Endothelial cell of umbilical vein (primary cell): Measurements from ENCODE around the gene CCDC40. TPM values are rescaled to one million over a fixed set of nuclear protein-coding genes. Genes with fewer than 3 reads are reported as not detected.
A peak's percentile ranks its signal among the peaks of the same experiment; 100 is the strongest.

Experiments used
- BruUV-seq: library from RNA; stranded (reverse); fragments of 400-500 nt; replicated peaks from 2 replicates; lab custom pipeline; 2021; lab: Mats Ljungman, UMichigan
- CTCF ChIA-PET: fragments of 300-600, 350-600 bp; sonication (Branson Sonifier 250); formaldehyde crosslinking; loops from one replicate; lab custom pipeline; 2021; ENCODE audit warnings: antibody characterized with exemption, inconsistent platforms; lab: Charles Lee
- POLR2A ChIA-PET: fragments of 300-600, 350-600 bp; sonication (Branson Sonifier 250); formaldehyde crosslinking; loops from one replicate; lab custom pipeline; 2021; ENCODE audit warnings: antibody characterized with exemption, inconsistent platforms; lab: Charles Lee
- DNase-seq: peaks from one replicate; pipeline ENCODE4 v3.0.0-alpha.2; 2011; ENCODE audit warnings: low read depth, low spot score
- FAIRE-seq: peaks from 2 replicates; lab custom pipeline; 2011; peaks lifted over from hg19 to GRCh38; lab: Jason Lieb, UNC
- H2AFZ ChIP-seq: 2 replicates; pipeline ENCODE4 v1.6.0; 2012; ENCODE audit warnings: low read depth, low read length, control low read depth, inconsistent platforms
- H3K27ac ChIP-seq: 2 replicates; pipeline ENCODE4 v1.5.1; 2011; ENCODE audit warnings: low read depth, mild to moderate bottlenecking, control low read depth, low read length, moderate library complexity; ENCODE audit not compliant: insufficient read depth
- H3K27me3 ChIP-seq, 2 experiments: 2 replicates each; pipeline versions ENCODE4 v1.6.0 to v1.6.1; 2011; ENCODE audit warnings: low read length in 2 of 2, mixed read lengths in 1 of 2; ENCODE audit not compliant: control insufficient read depth in 2 of 2, insufficient read depth in 2 of 2
- H3K36me3 ChIP-seq, 2 experiments: 2 replicates in 1 of 2; 3 replicates in 1 of 2; pipeline ENCODE4 v1.5.1; 2011; ENCODE audit warnings: low read length in 2 of 2, mild to moderate bottlenecking in 1 of 2, moderate library complexity in 1 of 2; ENCODE audit not compliant: control insufficient read depth in 2 of 2, insufficient read depth in 2 of 2; ENCODE audit errors: extremely low read depth in 1 of 2
- H3K4me1 ChIP-seq: 3 replicates; pipeline ENCODE4 v1.5.1; 2011; ENCODE audit warnings: mild to moderate bottlenecking, low read length; ENCODE audit not compliant: control insufficient read depth, insufficient read depth; ENCODE audit errors: extremely low read depth
- H3K4me2 ChIP-seq: 2 replicates; pipeline ENCODE4 v1.6.1; 2011; ENCODE audit warnings: low read length, control low read depth, mixed read lengths; ENCODE audit not compliant: insufficient read depth
- H3K4me3 ChIP-seq, 3 experiments: fragments of 200-600 bp in 1 of 3; sonication (generic), shearing (Covaris generic) in 1 of 3; replicated peaks in 1 of 3; 2 replicates each; pipeline ENCODE4 v1.5.1; 2011 to 2016; ENCODE audit warnings: control low read depth in 3 of 3, low read length in 3 of 3, mild to moderate bottlenecking in 2 of 3, inconsistent platforms in 1 of 3, low read depth in 1 of 3, moderate library complexity in 1 of 3; ENCODE audit not compliant: insufficient read depth in 1 of 3
- H3K79me2 ChIP-seq: 2 replicates; pipeline ENCODE4 v1.6.0; 2012; ENCODE audit warnings: low read length, inconsistent platforms; ENCODE audit not compliant: control insufficient read depth, insufficient read depth
- H3K9ac ChIP-seq: replicated peaks from 2 replicates; pipeline ENCODE3; 2011; ENCODE audit warnings: low read length, control low read depth; ENCODE audit not compliant: insufficient read depth; ENCODE audit errors: extremely low read depth
- H3K9me1 ChIP-seq: replicated peaks from 3 replicates; pipeline ENCODE4 v1.6.0; 2011; ENCODE audit warnings: mild to moderate bottlenecking, low read length; ENCODE audit not compliant: control insufficient read depth, insufficient read depth; ENCODE audit errors: extremely low read depth
- H3K9me3 ChIP-seq: replicated peaks from 2 replicates; pipeline ENCODE4 v1.5.1; 2012; ENCODE audit warnings: low read length, inconsistent platforms; ENCODE audit not compliant: control insufficient read depth, insufficient read depth
- H4K20me1 ChIP-seq: replicated peaks from 2 replicates; pipeline ENCODE3; 2011; ENCODE audit warnings: mild to moderate bottlenecking, low read length; ENCODE audit not compliant: control insufficient read depth, insufficient read depth; ENCODE audit errors: extremely low read depth
- EZH2 ChIP-seq: IDR thresholded peaks from 2 replicates; pipeline ENCODE4 v1.6.1; 2012; ENCODE audit warnings: borderline replicate concordance, low read depth, mild to moderate bottlenecking, moderate library complexity, low read length, inconsistent platforms; ENCODE audit not compliant: severe bottlenecking
- FOS ChIP-seq: IDR thresholded peaks from 2 replicates; pipeline ENCODE4 v1.6.1; 2011; ENCODE audit warnings: mild to moderate bottlenecking, low read length, moderate library complexity, borderline replicate concordance; ENCODE audit not compliant: insufficient read depth
- GATA2 ChIP-seq: IDR thresholded peaks from 2 replicates; pipeline ENCODE4 v1.7.0; 2011; ENCODE audit warnings: low read depth, mild to moderate bottlenecking, moderate library complexity, mixed read lengths, low read length; ENCODE audit not compliant: insufficient read length, insufficient read depth
- JUN ChIP-seq: IDR thresholded peaks from 2 replicates; pipeline ENCODE4 v1.6.1; 2011; ENCODE audit warnings: borderline replicate concordance, low read depth; ENCODE audit not compliant: insufficient read length, insufficient read depth
- MYC ChIP-seq: IDR thresholded peaks from one replicate; pipeline ENCODE4 v1.6.1; 2011; ENCODE audit warnings: mild to moderate bottlenecking, low read depth, low read length
- POLR2A ChIP-seq: IDR thresholded peaks from 2 replicates; pipeline ENCODE4 v1.6.1; 2012; ENCODE audit warnings: low read depth, mild to moderate bottlenecking, control low read depth, low read length
- POLR2AphosphoS5 ChIP-seq: IDR thresholded peaks from 2 replicates; pipeline ENCODE4 v1.6.1; 2012; ENCODE audit warnings: low read depth, mild to moderate bottlenecking, control low read depth, low read length, moderate library complexity; ENCODE audit not compliant: insufficient read depth
- dilution Hi-C: fragments of 300-500 bp; cut with MboI; formaldehyde crosslinking; loops from one replicate; pipeline ENCODE4 v1.15.0; 2019; ENCODE audit warnings: low sequenced_read_pairs; ENCODE audit not compliant: extremely low pct_ligation_motif_present
- intact Hi-C: fragments of 100-400 bp; cut with micrococcal nuclease; formaldehyde crosslinking; loops from one replicate; pipeline ENCODE4 v1.10.0; 2022
- polyA plus RNA-seq, 4 experiments: library from polyadenylated mRNA; depleted of rRNA in 3 of 4; stranded (reverse) in 3 of 4; unstranded in 1 of 4; fragments of >200 nt; gene quantifications; 2 replicates each; pipeline versions ENCODE4 v1.2.1 to v1.2.3, GENCODE V29; 2011 to 2012; ENCODE audit warnings: missing spikeins in 1 of 4
- total RNA-seq: library from RNA; stranded (reverse); gene quantifications from 2 replicates; pipeline ENCODE4 v1.2.3, GENCODE V29; 2021
- TF ChIP-seq, protein P1 (sequence below), 2 donors: IDR thresholded peaks; 1 replicate in 1 of 2; 2 replicates in 1 of 2; pipeline ENCODE4 v1.5.1; 2011; ENCODE audit warnings: low read length in 2 of 2, mild to moderate bottlenecking in 2 of 2, moderate library complexity in 2 of 2, control low read depth in 1 of 2, inconsistent platforms in 1 of 2, low read depth in 1 of 2; ENCODE audit not compliant: insufficient read depth in 1 of 2; ENCODE audit errors: extremely low read depth in 1 of 2
- TF ChIP-seq, protein P2 (sequence below): IDR thresholded peaks from 2 replicates; pipeline ENCODE4 v1.6.1; 2011; ENCODE audit not compliant: insufficient read depth, insufficient read length

Gene CCDC40
- total and polyA plus RNA-seq, 2 donors (not counting 3 experiments of a cell fraction or from before 2014, with no cell fraction given) = 1.4 to 5.5 TPM

GRCh38 chr17:80005360-80006338 lies 30.8 kb upstream of the CCDC40 start:
- no peak overlapping the region for H3K4me3 ChIP-seq
- H3K27me3 ChIP-seq = no peaks in the 10 kb centered on the region
- intact Hi-C loops = loop anchor here (5.0 kb wide), 1 partner anchor 117 kb away; no protein-coding TSS in a partner anchor
- H3K9me1 ChIP-seq = no peaks in the 10 kb centered on the region
- CTCF ChIA-PET = interaction anchor here (0.6 to 7.2 kb wide), 11 partner anchors 11 to 140 kb away, joined by 3 to 70 read pairs (median 4); partner anchors contain the start of gene GAA
- POLR2A ChIA-PET = no interaction called here
- H3K4me2 ChIP-seq = no peak overlapping the region
- peak; percentile 48 for DNase-seq
- H2AFZ ChIP-seq = no peak overlapping the region
- no peak overlapping the region for H3K27ac ChIP-seq
- no peak overlapping the region for H3K9ac ChIP-seq
- no peaks in the 10 kb centered on the region for H3K79me2 ChIP-seq
- peaks cover 2 to 27% of the 10 kb centered on the region in 2 experiments for H3K36me3 ChIP-seq
- FAIRE-seq = peak; percentile 67
- H4K20me1 ChIP-seq = no peaks in the 10 kb centered on the region
- BruUV-seq = no TSS peak
- dilution Hi-C loops = no loop called here
- H3K4me1 ChIP-seq = no peaks in the 10 kb centered on the region
- no peak for TF ChIP-seq GATA2
- TF ChIP-seq, protein P1, sequence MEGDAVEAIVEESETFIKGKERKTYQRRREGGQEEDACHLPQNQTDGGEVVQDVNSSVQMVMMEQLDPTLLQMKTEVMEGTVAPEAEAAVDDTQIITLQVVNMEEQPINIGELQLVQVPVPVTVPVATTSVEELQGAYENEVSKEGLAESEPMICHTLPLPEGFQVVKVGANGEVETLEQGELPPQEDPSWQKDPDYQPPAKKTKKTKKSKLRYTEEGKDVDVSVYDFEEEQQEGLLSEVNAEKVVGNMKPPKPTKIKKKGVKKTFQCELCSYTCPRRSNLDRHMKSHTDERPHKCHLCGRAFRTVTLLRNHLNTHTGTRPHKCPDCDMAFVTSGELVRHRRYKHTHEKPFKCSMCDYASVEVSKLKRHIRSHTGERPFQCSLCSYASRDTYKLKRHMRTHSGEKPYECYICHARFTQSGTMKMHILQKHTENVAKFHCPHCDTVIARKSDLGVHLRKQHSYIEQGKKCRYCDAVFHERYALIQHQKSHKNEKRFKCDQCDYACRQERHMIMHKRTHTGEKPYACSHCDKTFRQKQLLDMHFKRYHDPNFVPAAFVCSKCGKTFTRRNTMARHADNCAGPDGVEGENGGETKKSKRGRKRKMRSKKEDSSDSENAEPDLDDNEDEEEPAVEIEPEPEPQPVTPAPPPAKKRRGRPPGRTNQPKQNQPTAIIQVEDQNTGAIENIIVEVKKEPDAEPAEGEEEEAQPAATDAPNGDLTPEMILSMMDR (IDR thresholded peaks at IDR 0.05; ENCODE audit: extremely low read depth in 1 of 2, insufficient read depth in 1 of 2, low read depth in 1 of 2, low read length in 2 of 2) = peak; percentile 77 to 95
- no peaks in the 10 kb centered on the region for H3K9me3 ChIP-seq

- Histone ChIP-seq H3K27ac (no peak overlapping the region), H4K20me1 (no peaks in the 10 kb centered on the region), H3K4me1 (no peaks in the 10 kb centered on the region), H3K9me1 (no peaks in the 10 kb centered on the region), H2AFZ (no peak overlapping the region), H3K9me3 (no peaks in the 10 kb centered on the region), H3K4me3 (no peak overlapping the region), H3K9ac (no peak overlapping the region), H3K36me3 (peaks cover 2 to 28% of the 10 kb centered on the region in 2 experiments), H3K27me3 (no peaks in the 10 kb centered on the region), H3K79me2 (no peaks in the 10 kb centered on the region), H3K4me2 (no peak overlapping the region)
- POLR2A ChIA-PET = no interaction called here
- DNase-seq (no peak), FAIRE-seq (no peak)
- CTCF ChIA-PET = interaction anchor here (0.5 to 7.2 kb wide), 12 partner anchors 10 to 167 kb away, joined by 3 to 70 read pairs (median 4); partner anchors contain the start of genes CBX4 and GAA
- dilution Hi-C loops (no loop called here), intact Hi-C loops (loop anchor here (5.0 kb wide), 1 partner anchor 116 kb away; no protein-coding TSS in a partner anchor)
- no peak for TF ChIP-seq FOS
- TF ChIP-seq EZH2 = no peak
- TF ChIP-seq JUN = no peak
- TF ChIP-seq, protein P2, sequence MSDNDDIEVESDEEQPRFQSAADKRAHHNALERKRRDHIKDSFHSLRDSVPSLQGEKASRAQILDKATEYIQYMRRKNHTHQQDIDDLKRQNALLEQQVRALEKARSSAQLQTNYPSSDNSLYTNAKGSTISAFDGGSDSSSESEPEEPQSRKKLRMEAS = no peak
- TF ChIP-seq, protein P1 (IDR thresholded peaks at IDR 0.05; ENCODE audit: extremely low read depth in 1 of 2, insufficient read depth in 1 of 2, low read depth in 1 of 2, low read length in 2 of 2) = no peak
- TF ChIP-seq MYC = no peak
- TF ChIP-seq GATA2 = no peak
- TF ChIP-seq POLR2AphosphoS5 = no peak
- no peak for TF ChIP-seq POLR2A
- no TSS peak for BruUV-seq
These were observed 30.1 kb upstream of the CCDC40 start for GRCh38 chr17:80006339-80006720.
